Natural killer cell (primary cell): Measurements from ENCODE around the gene MRPL28. TPM values are rescaled to one million over a fixed set of nuclear protein-coding genes. Genes with fewer than 3 reads are reported as not detected.

Experiments
- ATAC-seq, 3 donors: fragments of 150-1000 bp in 2 of 3; fragments of 200-7000 bp in 1 of 3; cut with Tn5 transposase; 1 replicate in 1 of 3; 2 replicates in 2 of 3; pipeline ENCODE4 v1.10.0; 2021; ENCODE audit warnings: mild to moderate bottlenecking in 2 of 3, moderate library complexity in 2 of 3
- DNase-seq, 2 donors: peaks; one replicate each; pipeline versions ENCODE4 v3.0.0 to v3.0.0-alpha.2; 2013 to 2021; ENCODE audit warnings: mixed read lengths in 1 of 2
- H3K27ac ChIP-seq: one replicate; pipeline ENCODE4 v1.5.1; 2013; ENCODE audit warnings: mild to moderate bottlenecking, low read length
- H3K27me3 ChIP-seq: one replicate; pipeline ENCODE4 v1.6.1; 2013; ENCODE audit warnings: low read length; ENCODE audit not compliant: control insufficient read depth, insufficient read depth
- H3K36me3 ChIP-seq: one replicate; pipeline ENCODE4 v1.6.1; 2013; ENCODE audit warnings: low read length; ENCODE audit not compliant: control insufficient read depth, insufficient read depth
- H3K4me1 ChIP-seq: one replicate; pipeline ENCODE4 v1.6.1; 2013; ENCODE audit warnings: low read length; ENCODE audit not compliant: control insufficient read depth, insufficient read depth
- H3K4me3 ChIP-seq: one replicate; pipeline ENCODE4 v1.5.1; 2013; ENCODE audit warnings: low read length
- H3K9me3 ChIP-seq: one replicate; pipeline ENCODE4 v1.6.1; 2013; ENCODE audit warnings: low read length; ENCODE audit not compliant: control insufficient read depth, insufficient read depth
- H3K27ac Mint-ChIP-seq, 2 donors: one replicate each; pipeline ENCODE4 v1.8.0; 2022; ENCODE audit warnings: mild to moderate bottlenecking in 2 of 2, mixed read lengths in 2 of 2, moderate library complexity in 1 of 2
- H3K27me3 Mint-ChIP-seq, 2 donors: one replicate each; pipeline ENCODE4 v1.8.0; 2022; ENCODE audit warnings: low read depth in 2 of 2, mixed read lengths in 2 of 2
- H3K36me3 Mint-ChIP-seq: one replicate; pipeline ENCODE4 v1.8.0; 2022; ENCODE audit warnings: mixed read lengths
- H3K4me1 Mint-ChIP-seq, 2 donors: one replicate each; pipeline ENCODE4 v1.8.0; 2022; ENCODE audit warnings: mixed read lengths in 2 of 2
- H3K4me3 Mint-ChIP-seq: one replicate; pipeline ENCODE4 v1.8.0; 2022; ENCODE audit warnings: mild to moderate bottlenecking, moderate library complexity, mixed read lengths
- H3K9me3 Mint-ChIP-seq, 2 donors: one replicate each; pipeline ENCODE4 v1.8.0; 2022; ENCODE audit warnings: mixed read lengths in 2 of 2
- CTCF ChIP-seq: fragments of 200-600 bp; IDR thresholded peaks from one replicate; pipeline ENCODE4 v1.8.0; 2022; ENCODE audit warnings: antibody characterized with exemption
- WGBS: methylation state at CpG from one replicate; pipeline ENCODE4 v1.1.7; 2013; ENCODE audit warnings: missing lambda C conversion rate; ENCODE audit not compliant: insufficient coverage; 5-methylcytosine and 5-hydroxymethylcytosine counted together
- intact Hi-C: fragments of 100-400 bp; cut with micrococcal nuclease; formaldehyde crosslinking; loops from one replicate; pipeline ENCODE4 v1.14.2; 2022
- total RNA-seq, 4 donors: library from RNA; stranded (reverse); fragments of 120-200 nt in 1 of 4; gene quantifications; one replicate each; pipeline versions ENCODE4 v1.2.3 to v1.2.4, GENCODE V29; 2013 to 2022

Gene MRPL28
- total RNA-seq, 3 donors from 2014 or later (not counting 1 experiment from before 2014, with no cell fraction given), result 33.9 to 38.9 (median 37.5) TPM

- Mint-ChIP-seq H3K36me3 (no peaks in the 10 kb centered on the region), H3K27ac (peak overlapping the region; percentile 89 to 97), H3K4me1 (peaks cover 42 to 44% of the 10 kb centered on the region in 2 donors), H3K4me3 (peak overlapping the region; percentile 94), H3K9me3 (no peaks in the 10 kb centered on the region), H3K27me3 (no peaks in the 10 kb centered on the region)
- intact Hi-C loops, result loop anchor here (5.0 kb wide), 2 partner anchors 47 to 127 kb away; partner anchors contain the start of gene LUC7L
- peak overlapping the region; percentile 76 for H3K27ac ChIP-seq
- H3K9me3 ChIP-seq, result no peaks in the 10 kb centered on the region
- TF ChIP-seq CTCF, result no peak
- H3K4me1 ChIP-seq, result peaks cover 63% of the 10 kb centered on the region
- H3K4me3 ChIP-seq, result peak overlapping the region; percentile 60
- DNase-seq (no peak), ATAC-seq (no peak)
- H3K36me3 ChIP-seq, result peaks cover 6% of the 10 kb centered on the region
- H3K27me3 ChIP-seq, result no peaks in the 10 kb centered on the region
- WGBS, result 71% methylated on average over 12 of the region's 12 CpGs
Observed at GRCh38 chr16:354291-354881, 16.0 kb downstream of the MRPL28 start.

DNA sequence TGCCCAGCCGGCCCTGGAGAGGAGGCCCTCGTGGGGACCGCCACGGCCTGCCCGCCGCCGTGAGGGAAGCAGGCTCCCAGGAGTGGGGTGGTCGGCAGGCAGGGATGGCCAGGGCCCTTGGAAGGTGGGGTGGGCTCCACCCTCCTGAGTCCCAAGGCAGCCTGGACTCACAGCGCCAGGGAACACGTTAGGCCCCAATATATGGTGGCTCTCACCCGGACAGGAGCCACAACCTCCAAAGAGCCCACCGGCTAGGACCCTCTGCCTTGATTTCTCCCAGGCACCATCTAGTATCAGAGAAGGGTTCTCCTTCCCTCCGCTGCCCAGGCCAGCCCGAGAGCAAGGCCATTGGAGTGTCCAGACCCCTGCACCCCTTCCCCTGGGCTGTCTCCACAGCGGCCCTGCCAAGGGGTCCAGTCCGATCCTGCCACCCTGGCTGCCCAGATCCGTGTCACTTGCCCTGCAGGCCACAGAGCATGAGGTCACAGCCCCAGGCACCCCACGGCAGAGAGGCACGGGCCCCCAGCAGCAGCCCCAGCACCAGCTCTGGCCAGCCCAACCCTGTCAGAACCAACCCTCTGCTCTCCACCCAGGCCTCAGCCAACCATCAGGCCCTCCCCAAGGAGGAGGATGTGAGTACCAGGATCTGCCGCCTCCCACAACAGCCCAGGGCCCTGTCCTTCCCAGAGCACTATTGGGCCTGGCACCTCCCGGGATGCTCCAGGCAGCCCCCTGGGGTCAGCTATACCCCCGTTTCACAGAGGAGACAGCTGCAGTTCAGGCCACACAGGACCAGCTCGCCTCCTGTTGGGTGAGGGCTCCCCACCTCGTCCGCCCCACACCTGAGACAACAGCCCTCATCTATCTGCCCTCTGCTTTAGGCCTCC, 16.7 kb downstream of the MRPL28 start:
- intact Hi-C loops, result loop anchor here (5.0 kb wide), 2 partner anchors 46 to 126 kb away; partner anchors contain the start of gene LUC7L

GRCh38 chr16:352547-353403, 17.6 kb downstream of the MRPL28 start, which contains the start of gene AXIN1:
Gene AXIN1, minus strand, starts transcription at chr16:352723. Its CDS starts 5,698 bp downstream, at chr16:347025.
- peak within 1 kb of the TSS; percentile 60 for H3K4me3 ChIP-seq
- no peaks in the 10 kb centered on the region for H3K36me3 Mint-ChIP-seq
- H3K27ac Mint-ChIP-seq, result peak within 1 kb of the TSS; percentile 89 to 97
- H3K9me3 Mint-ChIP-seq, result no peaks in the 10 kb centered on the region
- H3K27me3 ChIP-seq, result no peaks in the 10 kb centered on the region
- ATAC-seq (peak; percentile 77 to 90 (median 78)), DNase-seq (peak; percentile 95 to 97)
- H3K4me1 ChIP-seq, result peaks cover 79% of the 10 kb centered on the region
- peak; percentile 34 for TF ChIP-seq CTCF
- H3K27me3 Mint-ChIP-seq, result no peaks in the 10 kb centered on the region
- 3% methylated on average over 113 of the region's 113 CpGs for WGBS
- no peaks in the 10 kb centered on the region for H3K9me3 ChIP-seq
- H3K27ac ChIP-seq, result peak within 1 kb of the TSS; percentile 76
- peak within 1 kb of the TSS; percentile 94 for H3K4me3 Mint-ChIP-seq
- intact Hi-C loops, result loop anchor here (5.0 kb wide), 2 partner anchors 45 to 125 kb away; partner anchors contain the start of gene LUC7L
- H3K4me1 Mint-ChIP-seq, result peaks cover 56 to 58% of the 10 kb centered on the region in 2 donors
- H3K36me3 ChIP-seq, result peaks cover 6% of the 10 kb centered on the region

More for the DNA sequence above, 16.7 kb downstream of the MRPL28 start:
- H3K27me3 ChIP-seq, result no peaks in the 10 kb centered on the region
- H3K27me3 Mint-ChIP-seq, result no peaks in the 10 kb centered on the region
- DNase-seq, result peak; percentile 44 to 50
- no peak for TF ChIP-seq CTCF
- no peaks in the 10 kb centered on the region for H3K9me3 Mint-ChIP-seq
- peaks cover 48 to 49% of the 10 kb centered on the region in 2 donors for H3K4me1 Mint-ChIP-seq
- no peaks in the 10 kb centered on the region for H3K9me3 ChIP-seq
- H3K27ac Mint-ChIP-seq, result peak overlapping the region; percentile 89 to 97
- peak overlapping the region; percentile 94 for H3K4me3 Mint-ChIP-seq
- peaks cover 6% of the 10 kb centered on the region for H3K36me3 ChIP-seq
- ATAC-seq, result peak in 1 of 3 donors; percentile 2
- no peaks in the 10 kb centered on the region for H3K36me3 Mint-ChIP-seq
- WGBS, result 59% methylated on average over 25 of the region's 25 CpGs
- H3K4me3 ChIP-seq, result peak overlapping the region; percentile 60
- H3K4me1 ChIP-seq, result peaks cover 70% of the 10 kb centered on the region
- peak overlapping the region; percentile 76 for H3K27ac ChIP-seq
